Suprapubic skin (tissue), 3 donors: Measurements from ENCODE around the gene TEX22.

Experiments used
- CTCF ChIP-seq, 2 donors: fragments of 200-600 bp in 1 of 2; fragments of 450-650 bp in 1 of 2; sonication (generic) in 1 of 2; IDR thresholded peaks; one replicate each; pipeline ENCODE4 v1.5.1; 2016 to 2019; ENCODE audit warnings: antibody characterized with exemption in 2 of 2, mild to moderate bottlenecking in 1 of 2, moderate library complexity in 1 of 2
- POLR2AphosphoS5 ChIP-seq, 3 donors: sonication (generic); formaldehyde crosslinking; IDR thresholded peaks; one replicate each; pipeline ENCODE4 v1.6.1; 2017; ENCODE audit warnings: antibody characterized with exemption in 3 of 3

- TF ChIP-seq POLR2AphosphoS5 (IDR thresholded peaks at IDR 0.05) (no peak), CTCF (IDR thresholded peaks at IDR 0.05) (no peak)
Measured at GRCh38 chr14:105410642-105411016, 12.3 kb downstream of the TEX22 start.
